Ecto neural progenitor cell (in vitro differentiated cells): ENCODE results near the gene RASEF.

ENCODE experiments used
- DNase-seq: peaks from one replicate; pipeline ENCODE4 v3.0.0-alpha.2; 2018; ENCODE audit warnings: low spot score

The RASEF gene

GRCh38 chr9:83012922-83013838 is 49.8 kb downstream of the RASEF start:
- no peak for DNase-seq

GRCh38 chr9:83012168-83012921 is 50.6 kb downstream of the RASEF start:
- no peak for DNase-seq

- DNase-seq = no peak
Observed at GRCh38 chr9:83011611-83012010, 51.3 kb downstream of the RASEF start.

GRCh38 chr9:83007521-83008300 is 55.2 kb downstream of the RASEF start:
- no peak for DNase-seq

- no peak for DNase-seq
Observed at GRCh38 chr9:83006378-83006777, 56.6 kb downstream of the RASEF start.

GRCh38 chr9:83005963-83006362 is 57.0 kb downstream of the RASEF start:
- no peak for DNase-seq

- no peak for DNase-seq
Observed at GRCh38 chr9:83005361-83005760, 57.6 kb downstream of the RASEF start.

GRCh38 chr9:83002329-83002728 is 60.6 kb downstream of the RASEF start:
- DNase-seq = no peak

- no peak for DNase-seq
Observed at GRCh38 chr9:83000765-83001164, 62.2 kb downstream of the RASEF start.

GRCh38 chr9:82998409-82998808 is 64.5 kb downstream of the RASEF start:
- no peak for DNase-seq

- DNase-seq = no peak
Observed at GRCh38 chr9:82997476-82998140, 65.3 kb downstream of the RASEF start.

GRCh38 chr9:82996941-82997340 is 66.0 kb downstream of the RASEF start:
- DNase-seq = no peak

- DNase-seq = no peak
Observed at GRCh38 chr9:82993856-82994605, 68.9 kb downstream of the RASEF start.

GRCh38 chr9:82991671-82992070 is 71.3 kb downstream of the RASEF start:
- no peak for DNase-seq

GRCh38 chr9:82989929-82990328 is 73.0 kb downstream of the RASEF start:
- no peak for DNase-seq

- no peak for DNase-seq
Observed at GRCh38 chr9:82988488-82988887, 74.5 kb downstream of the RASEF start.

- no peak for DNase-seq
Observed at GRCh38 chr9:82987370-82988189, 75.4 kb downstream of the RASEF start.

GRCh38 chr9:82981552-82981951 is 81.4 kb downstream of the RASEF start:
- no peak for DNase-seq

- DNase-seq = no peak
Observed at GRCh38 chr9:82975176-82975575, 87.8 kb downstream of the RASEF start.

GRCh38 chr9:82972446-82972845 is 90.5 kb downstream of the RASEF start:
- no peak for DNase-seq
